ENCODE data around the gene BST2.

The BST2 gene

GRCh38 chr19:17389288-17389687 is 16.1 kb downstream of the BST2 start:
- no peak for TF ChIP-seq CTCF (IDR thresholded peaks at IDR 0.05; ENCODE audit: low read depth, low read length, missing control alignments)
- no peak for DNase-seq (ENCODE audit: extremely low read depth, low read depth)
- no peak overlapping the region for H3K4me3 ChIP-seq (replicated peaks; ENCODE audit: low read depth, low read length)

GRCh38 chr19:17385878-17386611 is 19.4 kb downstream of the BST2 start:
- peak; percentile 96 for TF ChIP-seq CTCF (IDR thresholded peaks at IDR 0.05; ENCODE audit: low read depth, low read length, missing control alignments)
- DNase-seq (ENCODE audit: extremely low read depth, low read depth), result no peak

GRCh38 chr19:17380426-17381138 is 24.8 kb downstream of the BST2 start:
- H3K4me3 ChIP-seq (replicated peaks; ENCODE audit: low read depth, low read length), result no peak overlapping the region
- no peak for TF ChIP-seq CTCF (IDR thresholded peaks at IDR 0.05; ENCODE audit: low read depth, low read length, missing control alignments)
- no peak for DNase-seq (ENCODE audit: extremely low read depth, low read depth)

More at GRCh38 chr19:17385878-17386611, 19.4 kb downstream of the BST2 start:
- no peak overlapping the region for H3K4me3 ChIP-seq (replicated peaks; ENCODE audit: low read depth, low read length)

GRCh38 chr19:17379221-17379631 is 26.2 kb downstream of the BST2 start:
- no peak for TF ChIP-seq CTCF (IDR thresholded peaks at IDR 0.05; ENCODE audit: low read depth, low read length, missing control alignments)
- H3K4me3 ChIP-seq (replicated peaks; ENCODE audit: low read depth, low read length), result no peak overlapping the region
- DNase-seq (ENCODE audit: extremely low read depth, low read depth), result no peak

- no peak for TF ChIP-seq CTCF (IDR thresholded peaks at IDR 0.05; ENCODE audit: low read depth, low read length, missing control alignments)
- no peak for DNase-seq (ENCODE audit: extremely low read depth, low read depth)
- no peak overlapping the region for H3K4me3 ChIP-seq (replicated peaks; ENCODE audit: low read depth, low read length)
Observed at GRCh38 chr19:17378271-17378670, 27.2 kb downstream of the BST2 start.

GRCh38 chr19:17376935-17377600 is 28.4 kb downstream of the BST2 start, which contains the start of gene PLVAP:
Gene PLVAP (minus strand): TSS chr19:17377342. CDS start chr19:17377288, 54 bp downstream.
- TF ChIP-seq CTCF (IDR thresholded peaks at IDR 0.05; ENCODE audit: low read depth, low read length, missing control alignments), result no peak
- DNase-seq (ENCODE audit: extremely low read depth, low read depth), result no peak
- H3K4me3 ChIP-seq (replicated peaks; ENCODE audit: low read depth, low read length), result no peak within 1 kb of the TSS

Data from HFF-Myc (cell line).